GM21390 (cell line): ENCODE measurements around the gene NFKBIL1.
"Not testable (repeated sequence)": the region's sequence is repeated elsewhere in the genome, so short reads cannot be mapped to it uniquely, and the experiment has no call there.

Experiments used
- ATAC-seq: cut with Tn5 transposase; IDR thresholded peaks from one replicate; pipeline ENCODE4 v1.9.1; 2021; ENCODE audit not compliant: unreplicated experiment

The NFKBIL1 gene

GRCh38 chr6:31580438-31580740 lies 33.0 kb downstream of the NFKBIL1 start:
- no peak for ATAC-seq

GRCh38 chr6:31580807-31581433 lies 33.5 kb downstream of the NFKBIL1 start:
- ATAC-seq = peak; percentile 63

- ATAC-seq = no peak
Measured at GRCh38 chr6:31581434-31582229, 34.2 kb downstream of the NFKBIL1 start.

- ATAC-seq = no peak
Measured at GRCh38 chr6:31582230-31582643, 34.8 kb downstream of the NFKBIL1 start, which contains the start of gene LTB. Gene LTB (minus strand): TSS chr6:31582424. CDS start chr6:31582417, 7 bp downstream.

GRCh38 chr6:31585491-31585890 lies 38.1 kb downstream of the NFKBIL1 start:
- no peak for ATAC-seq

GRCh38 chr6:31586008-31586407 lies 38.6 kb downstream of the NFKBIL1 start, which contains the start of gene LST1:
Gene LST1 (plus strand): TSS chr6:31586277. CDS start chr6:31587300, 1,023 bp downstream.
- no peak for ATAC-seq

GRCh38 chr6:31586599-31587281 lies 39.3 kb downstream of the NFKBIL1 start:
- no peak for ATAC-seq

GRCh38 chr6:31587791-31588777 lies 40.7 kb downstream of the NFKBIL1 start:
- no peak for ATAC-seq

- ATAC-seq = no peak
Measured at GRCh38 chr6:31588871-31589650, 41.7 kb downstream of the NFKBIL1 start.

- ATAC-seq = not testable (repeated sequence)
Measured at GRCh38 chr6:31590691-31591090, 43.3 kb downstream of the NFKBIL1 start.

GRCh38 chr6:31592396-31592771 lies 45.0 kb downstream of the NFKBIL1 start:
- no peak for ATAC-seq

GRCh38 chr6:31597006-31597405 lies 49.6 kb downstream of the NFKBIL1 start:
- no peak for ATAC-seq

GRCh38 chr6:31607317-31607716 lies 59.9 kb downstream of the NFKBIL1 start:
- no peak for ATAC-seq
